K562 (cell line): ENCODE results near the gene TRIM37. TPM values are rescaled to one million over a fixed set of nuclear protein-coding genes. Genes with fewer than 3 reads are reported as not detected.

Source experiments
- CTBP1 ChIP-seq: fragments of 450-650 bp; IDR thresholded peaks from 2 replicates; pipeline ENCODE4 v1.6.1; 2016; ENCODE audit warnings: borderline replicate concordance
- CUX1 ChIP-seq: fragments of 200-800 bp; sonication (Bioruptor generic); IDR thresholded peaks from 2 replicates; pipeline ENCODE4 v1.6.1; 2016; ENCODE audit warnings: missing genetic modification characterization, missing compliant biosample characterization
- DACH1 ChIP-seq: fragments of 450-650 bp; IDR thresholded peaks from 2 replicates; pipeline ENCODE4 v1.6.1; 2018; ENCODE audit not compliant: partially characterized antibody
- GATA2 ChIP-seq: sonication (generic); formaldehyde crosslinking; IDR thresholded peaks from 2 replicates; pipeline ENCODE4 v1.4.0; 2020; ENCODE audit warnings: mild to moderate bottlenecking, missing genetic modification reagents
- HDAC3 ChIP-seq: fragments of 450-650 bp; IDR thresholded peaks from 2 replicates; pipeline ENCODE4 v1.6.1; 2018; ENCODE audit warnings: borderline replicate concordance, mild to moderate bottlenecking, moderate library complexity; ENCODE audit not compliant: partially characterized antibody
- L3MBTL2 ChIP-seq: fragments of 450-650 bp; IDR thresholded peaks from 2 replicates; pipeline ENCODE4 v1.6.1; 2016; ENCODE audit warnings: mild to moderate bottlenecking, moderate library complexity
- MED1 ChIP-seq: sonication (generic); formaldehyde crosslinking; IDR thresholded peaks from 2 replicates; pipeline ENCODE4 v1.8.1; 2023; ENCODE audit warnings: missing genetic modification reagents, borderline replicate concordance
- NFIC ChIP-seq: fragments of 450-650 bp; IDR thresholded peaks from 2 replicates; pipeline ENCODE4 v1.6.1; 2017; ENCODE audit warnings: mild to moderate bottlenecking, inconsistent platforms
- PHB2 ChIP-seq: fragments of 450-650 bp; IDR thresholded peaks from 2 replicates; pipeline ENCODE4 v1.6.1; 2017; ENCODE audit warnings: low read depth
- TAF7 ChIP-seq: fragments of 450-650 bp; IDR thresholded peaks from 2 replicates; pipeline ENCODE4 v1.6.1; 2016; ENCODE audit warnings: missing genetic modification characterization, missing compliant biosample characterization
- ZFP30 ChIP-seq: fragments of 250-450 bp; sonication (Bioruptor Pico); IDR thresholded peaks from 2 replicates; pipeline ENCODE4 v1.8.0; 2022; ENCODE audit warnings: moderate library complexity, mild to moderate bottlenecking, inconsistent platforms, borderline replicate concordance
- ZFX ChIP-seq: sonication (generic); formaldehyde crosslinking; IDR thresholded peaks from 2 replicates; pipeline ENCODE4 v1.8.0; 2022; ENCODE audit warnings: mild to moderate bottlenecking, missing genetic modification reagents, moderate library complexity
- ZKSCAN8 ChIP-seq: fragments of 200-800 bp; sonication (Bioruptor generic); IDR thresholded peaks from 2 replicates; pipeline ENCODE4 v1.6.1; 2016; ENCODE audit warnings: missing genetic modification characterization, missing compliant biosample characterization
- ZNF354B ChIP-seq: fragments of 250-450 bp; sonication (Bioruptor Pico); IDR thresholded peaks from 2 replicates; pipeline ENCODE4 v1.4.0; 2020
- ZNF41 ChIP-seq: fragments of 250-450 bp; sonication (Bioruptor Pico); conservative IDR thresholded peaks from 2 replicates; pipeline ENCODE4 v1.4.0; 2020; ENCODE audit warnings: mild to moderate bottlenecking
- ZNF436 ChIP-seq: fragments of 250-450, 450-650 bp; sonication (Bioruptor Pico); formaldehyde crosslinking; IDR thresholded peaks from 2 replicates; pipeline ENCODE4 v1.7.0; 2020; ENCODE audit warnings: mild to moderate bottlenecking
- polyA plus RNA-seq, 8 experiments: library from polyadenylated mRNA; depleted of rRNA in 4 of 8; stranded (reverse) in 5 of 8; unstranded in 3 of 8; fragments of >200 nt; fragmentation: Nextera tagmentation in 2 of 8; fragmentation: Illumina TruSeq in 1 of 8; extraction: Ambion mirVana in 2 of 8; extraction: Trizol in 1 of 8; gene quantifications; 2 replicates each; pipeline versions ENCODE4 v1.2.1 to v1.2.3, GENCODE V29; 2011 to 2014; ENCODE audit warnings: inconsistent platforms in 1 of 8, missing spikeins in 1 of 8
- total RNA-seq, 7 experiments: library from RNA; depleted of rRNA in 6 of 7; stranded (reverse); fragments of >200 nt in 6 of 7; fragmentation: Illumina TruSeq in 2 of 7; extraction: Trizol in 2 of 7; gene quantifications; 2 replicates each; pipeline versions ENCODE4 v1.2.1 to v1.2.3, GENCODE V29; 2011 to 2021; ENCODE audit warnings: low replicate concordance in 1 of 7
- TF ChIP-seq, protein P1 (sequence below): fragments of 450-650 bp; IDR thresholded peaks from 2 replicates; pipeline ENCODE4 v1.6.1; 2017; ENCODE audit warnings: antibody characterized with exemption, mild to moderate bottlenecking

The TRIM37 gene
- total and polyA plus RNA-seq, 9 of the 15 experiments (the other 6 are each of a cell fraction or from before 2014, with no cell fraction given) = 4.5 to 31.4 (median 23.8) TPM

GRCh38 chr17:59105852-59106462 is 723 bp downstream of the TRIM37 start (continued):
- no peak for TF ChIP-seq ZFP30
- no peak for TF ChIP-seq DACH1
- TF ChIP-seq TAF7 = no peak
- no peak for TF ChIP-seq ZKSCAN8 (CRISPR knock-in tag)
- no peak for TF ChIP-seq ZFX (CRISPR knock-in tag)
- TF ChIP-seq GATA2 (CRISPR knock-in tag) = 0 out of 2 replicates have a peak, but pooled peaks have one; percentile 39
- no peak for TF ChIP-seq ZNF436 (CRISPR knock-in tag)
- no peak for TF ChIP-seq L3MBTL2
- TF ChIP-seq, protein P1, sequence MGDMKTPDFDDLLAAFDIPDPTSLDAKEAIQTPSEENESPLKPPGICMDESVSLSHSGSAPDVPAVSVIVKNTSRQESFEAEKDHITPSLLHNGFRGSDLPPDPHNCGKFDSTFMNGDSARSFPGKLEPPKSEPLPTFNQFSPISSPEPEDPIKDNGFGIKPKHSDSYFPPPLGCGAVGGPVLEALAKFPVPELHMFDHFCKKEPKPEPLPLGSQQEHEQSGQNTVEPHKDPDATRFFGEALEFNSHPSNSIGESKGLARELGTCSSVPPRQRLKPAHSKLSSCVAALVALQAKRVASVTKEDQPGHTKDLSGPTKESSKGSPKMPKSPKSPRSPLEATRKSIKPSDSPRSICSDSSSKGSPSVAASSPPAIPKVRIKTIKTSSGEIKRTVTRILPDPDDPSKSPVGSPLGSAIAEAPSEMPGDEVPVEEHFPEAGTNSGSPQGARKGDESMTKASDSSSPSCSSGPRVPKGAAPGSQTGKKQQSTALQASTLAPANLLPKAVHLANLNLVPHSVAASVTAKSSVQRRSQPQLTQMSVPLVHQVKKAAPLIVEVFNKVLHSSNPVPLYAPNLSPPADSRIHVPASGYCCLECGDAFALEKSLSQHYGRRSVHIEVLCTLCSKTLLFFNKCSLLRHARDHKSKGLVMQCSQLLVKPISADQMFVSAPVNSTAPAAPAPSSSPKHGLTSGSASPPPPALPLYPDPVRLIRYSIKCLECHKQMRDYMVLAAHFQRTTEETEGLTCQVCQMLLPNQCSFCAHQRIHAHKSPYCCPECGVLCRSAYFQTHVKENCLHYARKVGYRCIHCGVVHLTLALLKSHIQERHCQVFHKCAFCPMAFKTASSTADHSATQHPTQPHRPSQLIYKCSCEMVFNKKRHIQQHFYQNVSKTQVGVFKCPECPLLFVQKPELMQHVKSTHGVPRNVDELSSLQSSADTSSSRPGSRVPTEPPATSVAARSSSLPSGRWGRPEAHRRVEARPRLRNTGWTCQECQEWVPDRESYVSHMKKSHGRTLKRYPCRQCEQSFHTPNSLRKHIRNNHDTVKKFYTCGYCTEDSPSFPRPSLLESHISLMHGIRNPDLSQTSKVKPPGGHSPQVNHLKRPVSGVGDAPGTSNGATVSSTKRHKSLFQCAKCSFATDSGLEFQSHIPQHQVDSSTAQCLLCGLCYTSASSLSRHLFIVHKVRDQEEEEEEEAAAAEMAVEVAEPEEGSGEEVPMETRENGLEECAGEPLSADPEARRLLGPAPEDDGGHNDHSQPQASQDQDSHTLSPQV = no peak
- TF ChIP-seq ZNF41 (CRISPR knock-in tag) = no peak
- peak; percentile 26; the same call in 1 of the 2 replicates for TF ChIP-seq CTBP1
- no peak for TF ChIP-seq PHB2
- no peak for TF ChIP-seq ZNF354B (CRISPR knock-in tag)
- no peak for TF ChIP-seq CUX1 (CRISPR knock-in tag)
- no peak for TF ChIP-seq MED1 (CRISPR knock-in tag)
- TF ChIP-seq HDAC3 = no peak
- peak; percentile 33; the same call in 1 of the 2 replicates for TF ChIP-seq NFIC
